Naive thymus-derived CD4-positive, alpha-beta T cell (primary cell): Measurements from ENCODE around the gene NINJ2. TPM values are rescaled to one million over a fixed set of nuclear protein-coding genes. Genes with fewer than 3 reads are reported as not detected.

ENCODE experiments used
- ATAC-seq: fragments of 150-1000 bp; cut with Tn5 transposase; 2 replicates; pipeline ENCODE4 v1.10.0; 2021; ENCODE audit warnings: mild to moderate bottlenecking, moderate library complexity
- CTCF ChIA-PET: fragments of 350-600 bp; sonication (Branson Sonifier 250); formaldehyde crosslinking; loops from one replicate; lab custom pipeline; 2021; ENCODE audit warnings: antibody characterized with exemption; lab: Charles Lee
- POLR2A ChIA-PET: fragments of 350-600 bp; sonication (Branson Sonifier 250); formaldehyde crosslinking; loops from one replicate; lab custom pipeline; 2021; ENCODE audit warnings: antibody characterized with exemption, inconsistent platforms; lab: Charles Lee
- DNase-seq, 9 donors: peaks; one replicate each; pipeline versions ENCODE4 v3.0.0 to v3.0.0-alpha.2; 2020 to 2022; ENCODE audit warnings: mixed read lengths in 1 of 9
- H3K27ac ChIP-seq: one replicate; pipeline ENCODE4 v1.7.0; 2013; ENCODE audit warnings: mild to moderate bottlenecking, low read depth, low read length, moderate library complexity
- H3K27me3 ChIP-seq, 2 donors: one replicate each; pipeline ENCODE4 v1.7.0; 2013; ENCODE audit warnings: low read length in 2 of 2, mild to moderate bottlenecking in 2 of 2, moderate library complexity in 2 of 2; ENCODE audit not compliant: control insufficient read depth in 2 of 2, insufficient read depth in 2 of 2
- H3K36me3 ChIP-seq, 3 experiments: 1 replicate in 2 of 3; 2 replicates in 1 of 3; pipeline ENCODE4 v1.7.0; 2013; ENCODE audit warnings: low read length in 3 of 3, mild to moderate bottlenecking in 3 of 3, moderate library complexity in 1 of 3; ENCODE audit not compliant: insufficient read depth in 3 of 3, control insufficient read depth in 2 of 3
- H3K4me1 ChIP-seq, 2 donors: one replicate each; pipeline ENCODE4 v1.7.0; 2013; ENCODE audit warnings: low read length in 2 of 2, mild to moderate bottlenecking in 2 of 2, moderate library complexity in 1 of 2; ENCODE audit not compliant: control insufficient read depth in 2 of 2, insufficient read depth in 2 of 2
- H3K4me3 ChIP-seq: 2 replicates; pipeline ENCODE4 v1.7.0; 2013; ENCODE audit warnings: mild to moderate bottlenecking, low read length
- H3K9me3 ChIP-seq, 3 experiments: 1 replicate in 2 of 3; 2 replicates in 1 of 3; pipeline ENCODE4 v1.7.0; 2013; ENCODE audit warnings: low read length in 3 of 3; ENCODE audit not compliant: control insufficient read depth in 2 of 3
- H3K27ac Mint-ChIP-seq, 9 donors: one replicate each; pipeline ENCODE4 v1.8.0; 2020 to 2022; ENCODE audit warnings: mixed read lengths in 9 of 9, mild to moderate bottlenecking in 8 of 9, moderate library complexity in 5 of 9, inconsistent platforms in 2 of 9
- H3K27me3 Mint-ChIP-seq, 5 donors: one replicate each; pipeline ENCODE4 v1.8.0; 2021 to 2022; ENCODE audit warnings: mixed read lengths in 5 of 5, mild to moderate bottlenecking in 1 of 5
- H3K36me3 Mint-ChIP-seq, 5 donors: one replicate each; pipeline ENCODE4 v1.8.0; 2020 to 2022; ENCODE audit warnings: mixed read lengths in 5 of 5, mild to moderate bottlenecking in 3 of 5, inconsistent platforms in 1 of 5
- H3K4me1 Mint-ChIP-seq, 7 donors: one replicate each; pipeline ENCODE4 v1.8.0; 2020 to 2022; ENCODE audit warnings: mixed read lengths in 7 of 7, mild to moderate bottlenecking in 3 of 7, inconsistent platforms in 1 of 7
- H3K4me3 Mint-ChIP-seq, 10 donors: one replicate each; pipeline ENCODE4 v1.8.0; 2020 to 2022; ENCODE audit warnings: mild to moderate bottlenecking in 10 of 10, mixed read lengths in 10 of 10, moderate library complexity in 6 of 10, inconsistent platforms in 2 of 10
- H3K9me3 Mint-ChIP-seq, 11 donors: one replicate each; pipeline ENCODE4 v1.8.0; 2020 to 2022; ENCODE audit warnings: mixed read lengths in 11 of 11, mild to moderate bottlenecking in 4 of 11, inconsistent platforms in 1 of 11, moderate library complexity in 1 of 11
- intact Hi-C, 2 donors: fragments of 100-400 bp; cut with micrococcal nuclease; formaldehyde crosslinking; loops; one replicate each; pipeline ENCODE4 v1.15.1; 2023
- polyA plus RNA-seq, 2 donors: library from polyadenylated mRNA; unstranded; fragments of 300-500 nt; fragmentation: Illumina TruSeq; gene quantifications; one replicate each; pipeline ENCODE4 v1.2.3, GENCODE V29; 2021
- total RNA-seq, 6 experiments: library from RNA in 5 of 6; stranded (reverse) in 5 of 6; gene quantifications; 1 replicate in 5 of 6; 2 replicates in 1 of 6; pipeline ENCODE4 v1.2.3 and lab custom pipeline; 2021 to 2026

Gene NINJ2
- total and polyA plus RNA-seq, 7 experiments from 2014 or later = 0.84 to 11.2 (median 5.1) TPM

DNA sequence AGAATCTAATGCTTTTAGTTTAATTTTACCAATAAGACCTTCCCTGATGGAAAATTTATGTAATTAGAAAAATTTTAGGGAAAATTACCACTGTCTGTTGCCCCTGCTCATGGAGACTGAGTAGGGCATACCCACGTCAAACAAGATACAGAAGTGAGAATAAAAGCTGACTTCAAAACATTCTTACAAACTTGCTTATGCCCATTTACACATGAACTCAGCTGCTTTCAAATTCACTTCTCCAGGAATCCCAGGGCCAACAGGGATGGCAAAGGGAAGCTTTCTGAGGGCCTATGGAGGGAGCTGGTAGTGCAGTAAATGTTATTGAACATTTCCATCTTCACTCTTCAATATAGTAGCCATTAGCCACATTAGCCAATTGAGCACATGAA lies 4.8 kb upstream of the NINJ2 start:
- H3K36me3 ChIP-seq = no peaks in the 10 kb centered on the region
- ChIA-PET CTCF (interaction anchor here (0.7 to 1.8 kb wide), 4 partner anchors 9 to 143 kb away, joined by 3 read pairs; no protein-coding TSS in a partner anchor), POLR2A (interaction anchor here (0.6 to 1.7 kb wide), 5 partner anchors 9 to 85 kb away, joined by 3 to 6 read pairs (median 5); no protein-coding TSS in a partner anchor)
- no peak overlapping the region for H3K27ac Mint-ChIP-seq
- ATAC-seq = no peak
- peaks cover 0 to 2% (median 0%) of the 10 kb centered on the region in 5 donors for H3K27me3 Mint-ChIP-seq
- no peaks in the 10 kb centered on the region for H3K36me3 Mint-ChIP-seq
- H3K4me1 Mint-ChIP-seq = peaks cover 40 to 70% (median 66%) of the 10 kb centered on the region in 7 donors
- peaks cover 27 to 39% of the 10 kb centered on the region in 2 donors for H3K4me1 ChIP-seq
- intact Hi-C loops = loop anchor here in 1 of 2 donors (2.0 kb wide), 1 partner anchor 19 kb away; no protein-coding TSS in a partner anchor
- no peak for DNase-seq
- no peaks in the 10 kb centered on the region for H3K27me3 ChIP-seq
- H3K4me3 Mint-ChIP-seq = no peak overlapping the region
- peaks cover 0 to 1% (median 0%) of the 10 kb centered on the region in 11 donors for H3K9me3 Mint-ChIP-seq
- H3K27ac ChIP-seq = no peak overlapping the region
- no peak overlapping the region for H3K4me3 ChIP-seq
- no peaks in the 10 kb centered on the region for H3K9me3 ChIP-seq

GRCh38 chr12:666766-667308 lies 3.6 kb upstream of the NINJ2 start:
- Mint-ChIP-seq H3K9me3 (no peaks in the 10 kb centered on the region), H3K4me3 (peak overlapping the region in 3 of 10 donors; percentile 23 to 47 (median 36)), H3K36me3 (no peaks in the 10 kb centered on the region), H3K27ac (peak overlapping the region in 4 of 9 donors; percentile 31 to 69 (median 50)), H3K4me1 (peaks cover 39 to 70% (median 64%) of the 10 kb centered on the region in 7 donors), H3K27me3 (peaks cover 0 to 2% (median 0%) of the 10 kb centered on the region in 5 donors)
- H3K9me3 ChIP-seq = no peaks in the 10 kb centered on the region
- intact Hi-C loops = no loop called here
- no peaks in the 10 kb centered on the region for H3K27me3 ChIP-seq
- peak overlapping the region; percentile 17 for H3K4me3 ChIP-seq
- ChIA-PET POLR2A (interaction anchor here (1.1 to 1.8 kb wide), 3 partner anchors 15 to 84 kb away, joined by 3 to 7 read pairs (median 5); no protein-coding TSS in a partner anchor), CTCF (interaction anchor here (0.7 kb wide), 1 partner anchor 63 kb away, joined by 3 read pairs; no protein-coding TSS in a partner anchor)
- ATAC-seq (peak; percentile 46), DNase-seq (peak in 3 of 9 donors; percentile 30 to 38 (median 35))
- H3K4me1 ChIP-seq = peaks cover 26% of the 10 kb centered on the region in 2 donors
- H3K27ac ChIP-seq = no peak overlapping the region
- no peaks in the 10 kb centered on the region for H3K36me3 ChIP-seq

- H3K27me3 Mint-ChIP-seq = peaks cover 0 to 2% (median 0%) of the 10 kb centered on the region in 5 donors
Observed at GRCh38 chr12:666066-666465, 2.8 kb upstream of the NINJ2 start.

DNA sequence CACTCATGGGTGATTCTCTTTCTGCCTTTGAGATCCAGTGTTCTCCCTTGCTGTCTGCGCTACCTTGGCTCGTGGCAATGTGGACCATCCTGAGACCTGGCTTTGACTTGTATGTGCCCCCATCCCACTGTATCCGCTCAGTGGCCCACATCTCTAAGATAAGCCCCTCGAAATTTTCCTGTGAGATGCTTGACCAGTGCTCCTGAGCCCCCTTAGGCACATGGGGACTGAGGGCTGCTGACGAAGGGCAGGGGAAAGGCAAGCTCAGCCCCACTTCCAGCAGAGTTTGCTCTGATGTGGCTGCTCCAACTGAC lies 1.5 kb upstream of the NINJ2 start:
- ChIA-PET CTCF (interaction anchor here (0.7 kb wide), 1 partner anchor 209 kb away, joined by 3 read pairs; no protein-coding TSS in a partner anchor), POLR2A (interaction anchor here (0.7 to 1.1 kb wide), 2 partner anchors 8 to 143 kb away, joined by 3 to 6 read pairs; no protein-coding TSS in a partner anchor)
- H3K9me3 ChIP-seq = no peaks in the 10 kb centered on the region
- H3K27me3 ChIP-seq = no peaks in the 10 kb centered on the region
- H3K4me1 ChIP-seq = peaks cover 24 to 26% of the 10 kb centered on the region in 2 donors
- no peak overlapping the region for H3K27ac ChIP-seq
- Mint-ChIP-seq H3K27me3 (peaks cover 0 to 2% (median 0%) of the 10 kb centered on the region in 5 donors), H3K36me3 (no peaks in the 10 kb centered on the region), H3K9me3 (no peaks in the 10 kb centered on the region), H3K4me1 (peaks cover 35 to 69% (median 64%) of the 10 kb centered on the region in 7 donors), H3K4me3 (peak overlapping the region in 5 of 10 donors; percentile 10 to 85 (median 19)), H3K27ac (peak overlapping the region in 3 of 9 donors; percentile 25 to 62 (median 49))
- H3K36me3 ChIP-seq = no peaks in the 10 kb centered on the region
- intact Hi-C loops = no loop called here
- H3K4me3 ChIP-seq = no peak overlapping the region
- DNase-seq = no peak
- ATAC-seq = no peak

More at GRCh38 chr12:666066-666465, 2.8 kb upstream of the NINJ2 start:
- ATAC-seq = no peak
- H3K4me1 ChIP-seq = peaks cover 25 to 26% of the 10 kb centered on the region in 2 donors
- H3K36me3 ChIP-seq = no peaks in the 10 kb centered on the region
- no peak overlapping the region for H3K27ac Mint-ChIP-seq
- no peaks in the 10 kb centered on the region for H3K27me3 ChIP-seq
- no peak for DNase-seq
- H3K4me1 Mint-ChIP-seq = peaks cover 42 to 73% (median 69%) of the 10 kb centered on the region in 7 donors
- ChIA-PET POLR2A (interaction anchor here (0.6 to 1.8 kb wide), 3 partner anchors 14 to 16 kb away, joined by 3 to 7 read pairs (median 3); no protein-coding TSS in a partner anchor), CTCF (interaction anchor here (0.6 kb wide), 1 partner anchor 101 kb away, joined by 3 read pairs; no protein-coding TSS in a partner anchor)
- H3K27ac ChIP-seq = no peak overlapping the region
- no peak overlapping the region for H3K4me3 ChIP-seq
- intact Hi-C loops = no loop called here
- H3K4me3 Mint-ChIP-seq = no peak overlapping the region
- no peaks in the 10 kb centered on the region for H3K36me3 Mint-ChIP-seq
- no peaks in the 10 kb centered on the region for H3K9me3 Mint-ChIP-seq
- no peaks in the 10 kb centered on the region for H3K9me3 ChIP-seq

- intact Hi-C loops = no loop called here
- Histone ChIP-seq H3K36me3 (no peaks in the 10 kb centered on the region), H3K9me3 (no peaks in the 10 kb centered on the region), H3K4me1 (peaks cover 20 to 26% of the 10 kb centered on the region in 2 donors), H3K27me3 (no peaks in the 10 kb centered on the region), H3K27ac (no peak overlapping the region), H3K4me3 (no peak overlapping the region)
- Mint-ChIP-seq H3K27me3 (peaks cover 0 to 2% (median 0%) of the 10 kb centered on the region in 5 donors), H3K4me1 (peaks cover 35 to 69% (median 64%) of the 10 kb centered on the region in 7 donors), H3K27ac (peak overlapping the region in 7 of 9 donors; percentile 5 to 74 (median 38)), H3K9me3 (no peaks in the 10 kb centered on the region), H3K36me3 (no peaks in the 10 kb centered on the region), H3K4me3 (peak overlapping the region; percentile 4 to 86 (median 52))
- CTCF ChIA-PET = interaction anchor here (0.7 to 2.2 kb wide), 2 partner anchors 86 to 125 kb away, joined by 5 to 9 read pairs; no protein-coding TSS in a partner anchor
- POLR2A ChIA-PET = interaction anchor here (0.6 to 1.8 kb wide), 4 partner anchors 9 to 98 kb away, joined by 3 to 6 read pairs (median 5); partner anchors contain the start of gene WNK1
- DNase-seq (peak in 3 of 9 donors; percentile 37 to 44 (median 39)), ATAC-seq (peak; percentile 43)
Observed at GRCh38 chr12:664075-664778, 982 bp upstream of the NINJ2 start.
